RWPE1 (cell line): Measurements from ENCODE around the gene FAM114A2.

Source experiments
- CTCF ChIA-PET: fragments of 350-600 bp; sonication (Branson Sonifier 250); formaldehyde crosslinking; extraction: SDS; loops from one replicate; lab custom pipeline; 2021; lab: Yijun Ruan, JAX
- POLR2A ChIA-PET: fragments of 400-600 bp; formaldehyde crosslinking; extraction: SDS; loops from one replicate; lab custom pipeline; 2020; ENCODE audit warnings: antibody characterized with exemption; ENCODE audit not compliant: low non-redundant PET; lab: Yijun Ruan, JAX
- DNase-seq: peaks from one replicate; pipeline ENCODE4 v3.0.0; 2012; ENCODE audit warnings: low spot score
- H3K27ac ChIP-seq: fragments of 450-650 bp; 2 replicates; pipeline ENCODE4 v1.5.1; 2017
- CTCF ChIP-seq: fragments of 450-650 bp; conservative IDR thresholded peaks from 2 replicates; pipeline ENCODE4 v1.5.1; 2017; ENCODE audit warnings: low read depth, mild to moderate bottlenecking

Gene FAM114A2

GRCh38 chr5:154044099-154044498 is 5.4 kb upstream of the FAM114A2 start:
- DNase-seq, result no peak
- ChIA-PET POLR2A (no interaction called here), CTCF (no interaction called here)
- TF ChIP-seq CTCF, result no peak
- no peak overlapping the region for H3K27ac ChIP-seq

- ChIA-PET POLR2A (no interaction called here), CTCF (interaction anchor here (0.6 kb wide), 2 partner anchors 446 to 518 kb away, joined by 3 to 5 read pairs; no protein-coding TSS in a partner anchor)
Measured at GRCh38 chr5:154042766-154043165, 4.1 kb upstream of the FAM114A2 start.

GRCh38 chr5:154039458-154039829 is 734 bp upstream of the FAM114A2 start:
- DNase-seq, result no peak
- no peak overlapping the region for H3K27ac ChIP-seq
- CTCF ChIA-PET, result interaction anchor here (1.5 kb wide), 1 partner anchor 365 kb away, joined by 5 read pairs; no protein-coding TSS in a partner anchor
- POLR2A ChIA-PET, result interaction anchor here (0.6 to 1.4 kb wide), 2 partner anchors 16 to 54 kb away, joined by 3 to 5 read pairs; no protein-coding TSS in a partner anchor
- TF ChIP-seq CTCF, result no peak

More at GRCh38 chr5:154042766-154043165, 4.1 kb upstream of the FAM114A2 start:
- TF ChIP-seq CTCF, result no peak
- no peak overlapping the region for H3K27ac ChIP-seq
- DNase-seq, result no peak

- CTCF ChIA-PET, result interaction anchor here (0.7 to 1.5 kb wide), 3 partner anchors 64 to 869 kb away, joined by 3 to 5 read pairs (median 3); no protein-coding TSS in a partner anchor
- peak overlapping the region; percentile 88 for H3K27ac ChIP-seq
- DNase-seq, result no peak
- POLR2A ChIA-PET, result interaction anchor here (1.4 kb wide), 1 partner anchor 53 kb away, joined by 5 read pairs; no protein-coding TSS in a partner anchor
- TF ChIP-seq CTCF, result no peak
Measured at GRCh38 chr5:154038261-154038706, 426 bp downstream of the FAM114A2 start.

GRCh38 chr5:154034944-154035343 is 3.8 kb downstream of the FAM114A2 start:
- no peak overlapping the region for H3K27ac ChIP-seq
- no peak for TF ChIP-seq CTCF
- ChIA-PET CTCF (no interaction called here), POLR2A (no interaction called here)
- no peak for DNase-seq

- no peak for TF ChIP-seq CTCF
- H3K27ac ChIP-seq, result no peak overlapping the region
- ChIA-PET CTCF (no interaction called here), POLR2A (no interaction called here)
- DNase-seq, result no peak
Measured at GRCh38 chr5:154031937-154032489, 6.7 kb downstream of the FAM114A2 start.
